DMS 273 (cell line): ENCODE results near the gene RPS6KA2.

Experiments used
- DNase-seq: peaks from one replicate; lab custom pipeline; 2025; ENCODE audit not compliant: unreplicated experiment; lab: John Stamatoyannopoulos, UW

Gene RPS6KA2

GRCh38 chr6:166492092-166492741 is 134.8 kb downstream of the RPS6KA2 start:
- no peak for DNase-seq

GRCh38 chr6:166490671-166491500 is 136.2 kb downstream of the RPS6KA2 start:
- DNase-seq, result peak; percentile 63

- no peak for DNase-seq
Measured at GRCh38 chr6:166489301-166490155, 137.5 kb downstream of the RPS6KA2 start.

- no peak for DNase-seq
Measured at GRCh38 chr6:166488701-166489100, 138.3 kb downstream of the RPS6KA2 start.

- DNase-seq, result no peak
Measured at GRCh38 chr6:166488076-166488685, 138.9 kb downstream of the RPS6KA2 start.

- no peak for DNase-seq
Measured at GRCh38 chr6:166487148-166487547, 139.9 kb downstream of the RPS6KA2 start.

- DNase-seq, result no peak
Measured at GRCh38 chr6:166486536-166486880, 140.5 kb downstream of the RPS6KA2 start.

- no peak for DNase-seq
Measured at GRCh38 chr6:166485651-166486535, 141.2 kb downstream of the RPS6KA2 start.

GRCh38 chr6:166484863-166485262 is 142.2 kb downstream of the RPS6KA2 start:
- no peak for DNase-seq

- peak; percentile 50 for DNase-seq
Measured at GRCh38 chr6:166483573-166484250, 143.3 kb downstream of the RPS6KA2 start.

- DNase-seq, result no peak
Measured at GRCh38 chr6:166483026-166483425, 144.0 kb downstream of the RPS6KA2 start.

- DNase-seq, result no peak
Measured at GRCh38 chr6:166478782-166479592, 148.1 kb downstream of the RPS6KA2 start.

GRCh38 chr6:166477647-166478365 is 149.2 kb downstream of the RPS6KA2 start:
- no peak for DNase-seq

GRCh38 chr6:166476634-166477215 is 150.3 kb downstream of the RPS6KA2 start:
- no peak for DNase-seq

- DNase-seq, result no peak
Measured at GRCh38 chr6:166476061-166476591, 150.9 kb downstream of the RPS6KA2 start.

- DNase-seq, result no peak
Measured at GRCh38 chr6:166474721-166475565, 152.1 kb downstream of the RPS6KA2 start.
